Activated B cell treated with CpG ODN at 0.5 μM for 24 hours (primary cell): ENCODE measurements around the gene TMEM183A. TPM values are rescaled to one million over a fixed set of nuclear protein-coding genes. Genes with fewer than 3 reads are reported as not detected.

ENCODE experiments used
- total RNA-seq: library from RNA; stranded (reverse); gene quantifications from 2 replicates; pipeline ENCODE4 v1.2.3, GENCODE V29; 2022

The TMEM183A gene
- total RNA-seq, 1 donor from 2014 or later = 70.6 TPM

Other genes with a start within 250 kb of the TMEM183A start
- gene KDM5B, start 199.0 kb upstream of the TMEM183A start, total RNA-seq = 34.7 and 43.5 TPM in 2 replicates
- 0.67 and 0.83 TPM in 2 replicates for gene PCAT6, start 196.4 kb upstream of the TMEM183A start, total RNA-seq
- gene RABIF, start 118.2 kb upstream of the TMEM183A start, total RNA-seq = 10.7 and 13.2 TPM in 2 replicates
- 30.4 and 30.8 TPM in 2 replicates for gene KLHL12, start 80.1 kb upstream of the TMEM183A start, total RNA-seq
- 44.4 and 45.0 TPM in 2 replicates for gene ADIPOR1, start 49.1 kb upstream of the TMEM183A start, total RNA-seq
- 30.8 and 32.4 TPM in 2 replicates for gene CYB5R1, start 40.1 kb upstream of the TMEM183A start, total RNA-seq
- gene PPFIA4, start 19.1 kb downstream of the TMEM183A start, total RNA-seq = 0.12 and 0.29 TPM in 2 replicates
- not detected in 2 replicates for gene MYOG, start 78.6 kb downstream of the TMEM183A start, total RNA-seq
- gene ADORA1, start 120.4 kb downstream of the TMEM183A start, total RNA-seq = not detected in 2 replicates
- not detected in 2 replicates for gene MYBPH, start 168.5 kb downstream of the TMEM183A start, total RNA-seq
- 0.38 TPM in 1 of 2 replicates, not detected in the other for gene CHI3L1, start 179.3 kb downstream of the TMEM183A start, total RNA-seq
- gene CHIT1, start 222.3 kb downstream of the TMEM183A start, total RNA-seq = 6.5 and 6.6 TPM in 2 replicates